Measurements from ENCODE around the gene PRR5L.

PRR5L gene

DNA sequence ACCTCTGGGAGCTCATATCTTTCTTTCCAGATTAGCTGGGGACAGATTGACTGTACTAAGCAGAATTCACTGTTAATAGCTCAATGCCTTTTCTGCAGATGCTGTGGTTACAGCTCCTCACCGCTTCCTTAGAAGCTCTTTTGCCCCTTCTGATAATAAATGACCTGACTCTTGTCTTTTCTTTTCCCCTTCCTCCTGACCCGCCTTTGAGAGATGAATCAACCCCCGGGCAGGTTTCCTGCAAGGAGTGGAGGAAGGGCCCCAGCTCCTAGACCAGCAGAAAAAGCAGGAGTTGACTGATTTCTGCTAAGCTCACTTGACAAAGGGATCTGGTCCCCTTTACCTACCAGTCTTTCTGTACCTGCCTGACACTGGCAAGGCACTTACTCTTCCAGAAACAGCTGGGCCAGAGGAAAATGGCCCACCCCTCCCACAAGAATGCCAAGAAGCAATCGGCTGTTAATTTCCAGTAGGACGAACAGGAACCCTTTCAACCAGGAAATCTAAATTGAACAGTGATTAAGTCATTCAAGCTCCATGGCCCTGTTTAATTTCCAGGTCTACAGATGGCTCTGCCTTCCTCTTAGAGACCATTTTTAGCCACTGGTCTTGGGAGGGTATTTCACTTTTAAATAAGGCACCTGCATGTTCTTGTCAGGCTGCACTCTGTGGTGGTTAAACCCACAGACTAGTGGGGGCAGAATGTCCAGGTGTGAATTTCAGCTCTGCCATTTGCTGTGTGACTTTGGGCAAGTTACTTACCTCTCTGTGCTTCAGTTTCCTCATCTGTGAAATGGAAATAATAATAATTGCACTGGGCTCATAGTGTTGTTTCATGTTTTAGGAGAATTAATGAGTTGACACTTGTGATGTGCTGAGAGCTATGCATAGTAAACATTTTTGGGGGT lies 67.5 kb downstream of the PRR5L start:
- TF ChIP-seq, protein P1, sequence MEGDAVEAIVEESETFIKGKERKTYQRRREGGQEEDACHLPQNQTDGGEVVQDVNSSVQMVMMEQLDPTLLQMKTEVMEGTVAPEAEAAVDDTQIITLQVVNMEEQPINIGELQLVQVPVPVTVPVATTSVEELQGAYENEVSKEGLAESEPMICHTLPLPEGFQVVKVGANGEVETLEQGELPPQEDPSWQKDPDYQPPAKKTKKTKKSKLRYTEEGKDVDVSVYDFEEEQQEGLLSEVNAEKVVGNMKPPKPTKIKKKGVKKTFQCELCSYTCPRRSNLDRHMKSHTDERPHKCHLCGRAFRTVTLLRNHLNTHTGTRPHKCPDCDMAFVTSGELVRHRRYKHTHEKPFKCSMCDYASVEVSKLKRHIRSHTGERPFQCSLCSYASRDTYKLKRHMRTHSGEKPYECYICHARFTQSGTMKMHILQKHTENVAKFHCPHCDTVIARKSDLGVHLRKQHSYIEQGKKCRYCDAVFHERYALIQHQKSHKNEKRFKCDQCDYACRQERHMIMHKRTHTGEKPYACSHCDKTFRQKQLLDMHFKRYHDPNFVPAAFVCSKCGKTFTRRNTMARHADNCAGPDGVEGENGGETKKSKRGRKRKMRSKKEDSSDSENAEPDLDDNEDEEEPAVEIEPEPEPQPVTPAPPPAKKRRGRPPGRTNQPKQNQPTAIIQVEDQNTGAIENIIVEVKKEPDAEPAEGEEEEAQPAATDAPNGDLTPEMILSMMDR (IDR thresholded peaks at IDR 0.05; ENCODE audit: extremely low read depth, insufficient read depth, missing control alignments) = no peak
- DNase-seq (ENCODE audit: low spot score) = no peak
- in situ Hi-C loops (cut with MboI; ENCODE audit: low pct_unique_long_range_greater_than_20kb, low sequenced_read_pairs, unreplicated experiment) = no loop called here

DNA sequence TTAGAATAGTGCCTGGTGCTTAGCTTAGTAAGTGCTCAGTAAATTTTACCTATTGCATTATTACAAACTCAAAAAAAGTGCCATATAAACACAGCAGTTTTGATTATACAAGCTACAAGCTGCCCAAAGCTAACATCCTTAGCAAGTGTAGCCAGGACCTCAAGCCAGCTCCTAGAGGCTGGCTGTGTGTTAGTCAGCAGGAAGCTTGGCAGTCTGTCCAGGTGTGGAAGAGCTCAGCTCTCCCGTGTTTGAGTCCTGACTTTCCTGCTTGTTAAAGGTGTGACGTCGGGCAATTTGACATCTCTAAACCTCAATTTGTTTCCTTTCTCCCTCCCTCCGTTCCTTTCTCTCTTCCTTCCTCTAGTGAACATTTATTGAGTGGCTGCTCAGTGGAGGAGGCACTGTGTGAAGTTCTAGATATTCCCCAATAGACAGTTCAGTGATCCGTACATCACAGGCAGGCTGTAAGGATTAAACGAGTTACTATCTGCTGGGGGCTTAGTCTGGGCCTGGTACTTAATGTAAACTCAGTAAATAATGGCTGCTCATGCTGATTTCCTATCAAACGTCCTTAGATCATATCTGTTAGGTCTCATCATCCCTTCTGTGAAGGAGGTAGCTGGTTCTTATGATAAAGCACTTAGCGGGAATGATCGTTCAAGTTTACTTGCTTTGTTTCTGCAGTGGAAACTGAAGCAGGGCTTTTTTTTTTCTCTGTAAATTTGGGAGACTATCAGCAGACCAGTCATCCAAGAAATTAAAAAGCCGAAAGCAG lies 68.7 kb downstream of the PRR5L start:
- no peak for DNase-seq (ENCODE audit: low spot score)
- in situ Hi-C loops (cut with MboI; ENCODE audit: low pct_unique_long_range_greater_than_20kb, low sequenced_read_pairs, unreplicated experiment) = no loop called here
- TF ChIP-seq, protein P1 (IDR thresholded peaks at IDR 0.05; ENCODE audit: extremely low read depth, insufficient read depth, missing control alignments) = no peak

DNA sequence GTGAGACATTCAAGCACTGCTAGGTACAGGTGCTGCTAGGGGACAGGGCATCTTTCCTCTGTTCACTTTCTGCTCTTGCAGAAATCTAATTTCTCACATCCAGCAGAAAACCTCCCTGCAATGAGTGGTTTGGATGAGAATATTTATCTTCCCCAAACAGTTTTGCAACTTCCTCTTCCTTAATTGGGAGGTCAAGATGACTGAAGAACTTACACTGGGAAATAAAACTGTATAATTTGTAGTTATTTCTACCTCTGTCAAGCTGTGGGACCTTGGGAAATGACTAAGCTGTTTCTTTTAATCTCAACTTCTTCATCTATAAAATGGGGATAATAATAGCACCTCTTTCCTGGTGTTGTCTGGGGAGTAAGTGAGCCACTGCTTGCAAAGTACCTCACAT lies 69.8 kb downstream of the PRR5L start:
- in situ Hi-C loops (cut with MboI; ENCODE audit: low pct_unique_long_range_greater_than_20kb, low sequenced_read_pairs, unreplicated experiment) = no loop called here
- TF ChIP-seq, protein P1 (IDR thresholded peaks at IDR 0.05; ENCODE audit: extremely low read depth, insufficient read depth, missing control alignments) = no peak
- DNase-seq (ENCODE audit: low spot score) = no peak

DNA sequence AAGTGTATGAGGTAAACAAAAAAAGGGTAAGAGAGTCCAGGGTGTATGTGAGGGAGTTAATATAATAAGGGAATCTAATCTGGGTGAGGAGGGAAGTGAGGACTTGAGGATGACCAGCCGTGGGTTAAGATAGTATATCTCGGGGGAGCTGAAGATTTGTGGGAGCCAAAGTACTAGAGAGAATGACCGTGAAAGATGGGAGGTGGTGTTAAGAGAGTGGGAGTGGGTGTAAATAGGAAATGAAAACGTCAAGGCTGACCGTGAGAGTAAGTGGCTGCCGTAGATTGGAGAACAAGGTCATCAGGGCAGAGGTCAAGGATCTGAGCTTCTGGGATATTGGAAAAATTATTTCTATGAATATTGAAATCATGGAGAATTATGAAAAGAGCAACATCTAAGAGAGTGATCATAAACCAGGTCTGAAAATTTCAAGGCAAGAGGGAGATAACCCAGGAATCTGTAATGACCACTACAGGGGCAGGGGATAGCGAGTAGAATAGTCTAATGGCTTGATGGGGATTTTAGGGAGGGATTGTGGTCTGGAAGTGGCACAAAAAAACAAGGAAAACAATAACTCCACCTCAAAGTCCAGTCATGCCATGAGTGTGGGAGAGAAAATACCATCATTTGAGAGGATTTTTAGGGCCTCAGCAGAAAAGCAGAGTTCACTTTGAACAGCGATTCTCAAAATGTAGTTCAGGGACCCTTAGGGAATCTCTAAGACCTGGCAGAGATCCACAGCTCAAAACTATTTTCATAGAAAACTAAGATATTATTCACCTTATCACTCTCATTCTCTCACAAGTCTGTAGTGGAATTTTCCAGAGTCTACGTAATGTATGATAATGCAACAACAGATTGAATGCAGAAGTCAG lies 72.0 kb downstream of the PRR5L start:
- no peak for DNase-seq (ENCODE audit: low spot score)
- in situ Hi-C loops (cut with MboI; ENCODE audit: low pct_unique_long_range_greater_than_20kb, low sequenced_read_pairs, unreplicated experiment) = no loop called here
- TF ChIP-seq, protein P1 (IDR thresholded peaks at IDR 0.05; ENCODE audit: extremely low read depth, insufficient read depth, missing control alignments) = no peak

DNA sequence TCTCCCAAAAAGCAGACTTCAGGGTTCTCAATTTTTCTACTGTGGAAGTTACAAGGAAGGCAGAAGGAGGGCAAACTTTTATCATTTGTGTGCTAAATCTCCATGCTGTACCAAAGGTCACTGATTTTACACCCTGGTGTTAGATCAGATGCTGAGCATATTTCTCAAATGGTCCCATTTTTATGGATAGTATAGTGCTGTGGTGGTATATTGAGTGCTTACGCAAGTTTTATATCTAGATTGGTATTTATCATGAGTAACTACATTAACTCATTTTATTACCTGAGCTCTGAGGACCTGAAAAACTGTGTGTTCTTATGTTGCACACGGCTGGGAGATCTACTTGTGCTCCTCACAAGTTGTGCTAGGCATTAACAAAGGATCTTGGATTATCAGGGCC lies 75.1 kb downstream of the PRR5L start:
- TF ChIP-seq, protein P1 (IDR thresholded peaks at IDR 0.05; ENCODE audit: extremely low read depth, insufficient read depth, missing control alignments) = no peak
- no peak for DNase-seq (ENCODE audit: low spot score)
- in situ Hi-C loops (cut with MboI; ENCODE audit: low pct_unique_long_range_greater_than_20kb, low sequenced_read_pairs, unreplicated experiment) = no loop called here

DNA sequence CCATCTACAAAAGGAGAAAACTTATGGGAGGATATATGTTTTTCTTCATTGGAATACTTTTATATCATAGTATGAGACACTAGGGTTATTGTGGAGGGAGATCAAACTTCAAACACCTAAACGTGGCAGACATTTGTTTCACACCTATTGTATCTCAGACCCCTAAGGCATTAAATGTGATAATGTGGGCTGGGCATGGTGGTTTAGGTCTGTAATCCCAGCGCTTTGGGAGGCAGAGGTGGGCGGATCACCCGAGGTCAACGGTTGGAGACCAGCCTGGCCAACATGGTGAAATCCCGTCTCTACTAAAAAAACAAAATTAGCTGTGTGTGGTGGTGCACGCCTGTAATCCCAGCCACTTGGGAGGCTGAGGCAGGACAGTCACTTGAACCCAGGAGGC lies 75.5 kb downstream of the PRR5L start:
- TF ChIP-seq, protein P1 (IDR thresholded peaks at IDR 0.05; ENCODE audit: extremely low read depth, insufficient read depth, missing control alignments) = no peak
- in situ Hi-C loops (cut with MboI; ENCODE audit: low pct_unique_long_range_greater_than_20kb, low sequenced_read_pairs, unreplicated experiment) = no loop called here
- DNase-seq (ENCODE audit: low spot score) = no peak

Measured in GM13977 (cell line).